Measurements from ENCODE around the gene MAP3K1.
"Not testable (repeated sequence)": the region's sequence is repeated elsewhere in the genome, so short reads cannot be mapped to it uniquely, and the experiment has no call there.

The MAP3K1 gene

DNA sequence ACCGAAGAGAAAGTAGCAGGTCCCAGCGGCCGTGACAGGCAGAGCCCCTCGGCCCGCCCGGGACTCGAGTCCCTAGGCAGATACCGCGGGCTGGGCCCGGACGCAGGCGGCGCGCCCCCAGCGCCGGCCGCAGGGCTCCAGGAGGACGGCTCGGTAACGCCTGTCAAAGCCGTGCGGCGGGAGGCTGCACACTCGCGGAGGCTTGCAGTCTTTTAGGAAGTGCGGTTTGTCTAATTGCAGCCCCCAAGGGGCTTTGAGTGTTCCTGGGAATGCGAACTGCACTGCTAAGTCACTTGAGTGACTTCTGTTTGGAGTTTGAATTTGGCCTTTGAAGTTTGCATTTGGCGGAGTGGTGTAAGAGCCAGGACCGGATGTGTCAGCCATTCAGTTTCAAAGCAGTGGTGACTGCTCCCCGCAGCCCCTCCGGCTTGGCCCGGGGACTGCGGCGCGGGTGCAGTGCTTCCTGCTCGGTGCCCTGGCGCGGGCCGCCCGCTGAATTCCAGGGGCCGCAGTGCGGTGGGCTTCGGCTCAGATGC, 1.3 kb downstream of the MAP3K1 start:
- peak; percentile 67 to 75 (median 69) for DNase-seq

DNA sequence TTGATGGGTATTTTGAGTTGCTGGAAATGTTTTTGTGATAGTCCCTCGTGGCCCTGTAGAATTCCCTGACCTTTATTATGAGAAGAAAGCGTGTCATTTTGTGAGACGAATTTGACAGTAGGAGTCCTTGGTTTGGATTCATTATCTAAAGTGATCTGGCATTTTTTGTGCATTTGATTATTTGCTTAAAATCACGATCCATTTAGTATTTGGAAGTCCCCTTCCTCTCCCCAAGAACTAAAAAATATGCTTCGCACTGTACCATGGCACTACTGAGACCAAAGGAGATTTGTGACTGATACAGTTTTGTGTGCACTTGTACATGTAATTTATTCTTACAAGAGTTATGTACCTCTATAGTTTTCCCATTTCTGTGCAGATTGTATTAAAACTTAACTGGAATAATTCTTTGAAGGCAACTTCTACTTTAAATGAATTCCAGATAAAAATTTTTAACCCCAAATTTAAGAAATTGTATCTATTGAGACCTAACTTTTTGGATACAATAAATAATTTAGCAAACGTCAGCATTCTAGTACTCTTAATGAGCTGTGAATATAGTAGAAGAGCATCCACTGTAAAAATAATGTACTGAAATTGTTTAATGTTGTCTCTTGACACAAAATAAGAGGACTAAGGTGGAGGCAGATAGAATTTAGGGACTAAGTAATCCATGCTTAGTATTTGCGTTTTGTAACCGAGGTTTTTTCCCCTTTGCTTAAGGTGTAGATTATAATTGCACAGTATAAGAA, 2.1 kb downstream of the MAP3K1 start:
- DNase-seq, result peak; percentile 46 to 79 (median 63)

GRCh38 chr5:56818450-56819037, 3.2 kb downstream of the MAP3K1 start:
- DNase-seq, result peak; percentile 67 to 85 (median 83)

- DNase-seq, result peak; percentile 32 to 76 (median 67)
Measured at GRCh38 chr5:56819060-56819881, 3.9 kb downstream of the MAP3K1 start.

DNA sequence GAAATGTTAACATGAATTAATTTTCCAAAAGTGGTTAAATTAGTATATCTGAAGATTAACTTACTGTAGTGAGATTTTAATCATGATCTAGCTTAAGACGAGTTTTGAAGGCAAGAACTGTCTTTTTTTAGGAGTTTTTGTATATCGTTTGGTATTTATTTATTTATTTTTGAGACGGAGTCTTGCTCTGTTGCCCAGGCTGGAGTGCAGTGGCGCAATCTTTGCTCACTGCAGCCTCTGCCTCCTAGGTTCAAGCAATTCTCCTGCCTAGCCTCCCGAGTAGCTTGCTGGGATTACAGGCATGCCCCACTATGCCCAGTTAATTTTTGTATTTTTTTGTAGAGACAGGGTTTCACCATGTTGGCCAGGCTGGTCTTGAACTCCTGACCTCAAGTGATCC, 6.5 kb downstream of the MAP3K1 start:
- DNase-seq, result not testable (repeated sequence)

GRCh38 chr5:56822981-56823380, 7.6 kb downstream of the MAP3K1 start:
- peak; percentile 44 to 47 (median 47) for DNase-seq

DNA sequence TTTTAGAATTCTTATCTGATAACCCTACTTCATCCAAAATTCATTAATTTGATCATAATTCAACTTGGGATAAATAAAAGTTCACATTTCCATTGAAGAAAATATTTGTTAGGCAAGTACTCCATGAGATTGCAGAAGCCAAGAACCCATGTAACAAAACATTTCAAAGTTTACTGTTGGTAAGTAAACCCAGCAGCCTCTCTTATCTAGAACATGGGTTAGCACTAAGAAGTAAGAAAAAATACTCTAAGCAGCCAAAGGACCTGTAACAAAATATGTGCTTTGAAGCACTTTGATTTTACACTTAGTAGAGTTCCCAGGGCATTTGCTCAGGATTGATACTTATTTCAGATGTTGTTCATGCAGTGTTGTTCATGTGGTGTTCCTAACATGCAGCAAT, 8.7 kb downstream of the MAP3K1 start:
- DNase-seq, result no peak

DNA sequence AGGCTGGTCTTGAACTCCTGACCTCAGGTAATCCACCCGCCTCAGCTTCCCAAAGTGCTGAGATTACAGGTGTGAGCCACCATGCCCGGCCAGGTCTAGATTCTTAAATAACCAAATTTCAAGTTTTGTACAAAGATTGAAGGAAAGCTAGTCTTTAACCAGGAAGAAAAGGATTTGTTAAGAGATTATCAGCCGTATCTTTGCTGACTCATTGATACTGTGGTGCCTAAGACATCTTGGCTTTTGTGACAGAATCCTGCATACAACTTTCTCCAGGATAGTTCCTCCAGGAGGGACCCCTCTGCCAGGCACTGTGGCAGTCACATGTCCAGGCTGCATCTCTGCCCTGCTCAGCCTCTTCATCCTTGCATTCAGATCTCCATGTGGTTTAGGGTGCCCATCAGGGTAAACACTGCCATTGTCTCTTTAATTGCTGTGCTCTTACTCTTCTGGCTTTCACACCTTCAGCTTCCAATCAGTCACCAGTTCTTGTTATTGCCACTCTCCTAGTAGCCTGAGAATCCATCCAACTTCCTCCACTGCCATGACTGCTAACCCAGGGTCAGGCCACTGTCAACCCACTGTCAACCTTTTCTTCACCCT, 10.0 kb downstream of the MAP3K1 start:
- DNase-seq, result no peak

GRCh38 chr5:56827049-56827448, 11.7 kb downstream of the MAP3K1 start:
- DNase-seq, result no peak

DNA sequence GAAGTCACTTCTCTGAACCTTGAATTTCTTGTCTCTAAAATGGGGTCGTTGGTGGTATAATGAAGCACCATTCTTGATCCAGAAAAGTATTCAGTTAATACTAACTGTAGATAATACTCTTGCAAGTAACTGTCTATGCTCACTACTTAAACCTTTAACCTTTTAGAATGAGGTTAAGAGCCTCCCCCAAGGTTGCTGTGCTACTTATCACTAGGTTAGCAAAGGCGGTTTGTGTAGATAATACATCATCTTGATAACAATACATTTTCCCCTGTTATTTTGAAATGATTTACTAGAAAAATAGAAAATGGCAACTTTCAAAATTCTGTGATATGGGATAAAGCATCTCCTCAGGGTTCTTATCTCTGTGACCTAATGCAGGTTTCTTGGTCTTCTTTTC, 12.6 kb downstream of the MAP3K1 start:
- no peak for DNase-seq

GRCh38 chr5:56829137-56829908, 14.0 kb downstream of the MAP3K1 start:
- peak in 2 of 3 donors; percentile 33 to 39 for DNase-seq

DNA sequence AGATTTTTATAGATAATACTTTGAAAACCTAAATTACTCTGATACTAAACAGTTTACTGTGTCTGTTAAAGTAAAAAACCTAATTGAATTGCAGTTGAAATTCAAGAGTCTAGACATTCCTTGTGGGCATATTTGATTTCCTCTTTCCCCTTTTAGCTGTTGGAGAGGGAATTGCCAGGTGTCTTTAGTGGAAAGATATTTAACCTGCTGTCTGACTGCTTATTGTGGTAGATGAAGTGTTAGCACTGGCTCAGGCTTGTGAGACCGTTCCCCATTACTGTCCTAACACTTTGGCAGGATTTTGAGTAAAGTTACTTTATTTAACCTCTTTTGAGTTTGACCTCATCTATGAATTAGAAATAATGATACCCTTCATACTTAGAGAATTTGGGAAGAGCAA, 16.4 kb downstream of the MAP3K1 start:
- no peak for DNase-seq

DNA sequence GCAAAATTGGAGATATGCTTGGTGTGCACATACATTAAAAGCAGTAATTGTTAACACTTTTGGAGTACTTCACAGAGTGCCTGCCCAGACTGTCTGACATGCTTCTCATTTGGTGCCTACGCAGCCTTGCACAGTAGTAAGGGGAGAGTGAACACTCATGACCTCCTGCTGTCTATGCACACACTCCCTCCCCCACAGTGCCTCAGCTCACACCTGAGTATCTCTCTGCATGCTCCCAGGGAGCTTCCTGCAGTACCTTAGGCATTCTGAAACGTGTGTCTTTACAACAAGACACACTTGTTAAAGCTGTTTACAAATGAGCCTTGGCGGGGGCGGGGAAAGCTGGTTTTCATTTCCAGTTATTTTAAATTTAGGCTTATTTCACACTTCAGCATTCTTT, 18.0 kb downstream of the MAP3K1 start:
- no peak for DNase-seq

GRCh38 chr5:56837381-56837780, 22.0 kb downstream of the MAP3K1 start:
- peak; percentile 47 to 73 (median 70) for DNase-seq

DNA sequence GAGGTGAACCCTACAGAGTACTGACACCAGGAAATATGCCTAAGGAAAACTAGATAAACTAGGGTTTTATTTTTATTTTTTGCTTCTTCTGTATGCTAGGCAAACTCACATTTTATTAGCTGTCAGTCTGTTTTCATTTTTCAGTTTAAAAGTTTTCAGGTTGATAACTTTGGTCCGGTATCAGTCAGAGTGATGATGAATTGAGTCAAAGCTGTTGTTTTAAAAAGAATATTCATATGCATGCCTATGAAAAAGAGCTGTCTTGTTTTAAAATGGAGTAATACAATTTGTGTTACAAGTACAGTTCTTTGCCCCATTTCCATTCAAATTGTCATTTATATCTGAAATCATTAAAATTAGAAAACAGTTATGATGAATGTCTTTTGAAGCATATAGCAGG, 22.6 kb downstream of the MAP3K1 start:
- DNase-seq, result no peak

DNA sequence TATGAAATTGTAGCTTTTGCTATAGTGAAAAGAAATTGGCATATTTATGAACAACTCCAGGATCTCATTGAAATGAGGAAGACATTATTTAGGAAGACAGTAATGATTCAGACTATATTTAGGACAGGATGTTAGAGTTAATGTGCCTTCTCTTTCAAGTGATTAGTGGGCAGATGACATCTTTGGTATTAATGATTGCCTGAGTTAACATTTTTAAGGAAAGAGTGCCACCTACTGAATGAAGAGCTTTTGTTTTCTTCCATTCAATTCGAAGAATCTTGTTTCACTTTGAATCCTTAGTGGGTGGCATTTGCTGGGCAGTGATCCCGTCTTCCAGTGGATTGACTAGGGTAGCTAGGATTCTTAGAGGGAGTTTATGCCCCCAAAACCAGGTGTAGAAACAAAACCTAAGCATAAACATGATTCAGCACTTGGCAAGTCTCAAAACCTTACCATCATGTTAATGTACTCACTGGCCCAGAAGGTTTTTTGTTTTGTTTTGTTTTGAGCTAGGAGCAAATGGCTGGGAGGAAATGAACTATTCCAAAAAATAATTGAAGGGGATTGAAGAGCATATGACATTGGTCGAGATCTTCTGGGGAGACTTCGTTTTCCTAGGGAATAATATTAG, 23.2 kb downstream of the MAP3K1 start:
- peak; percentile 64 to 86 (median 85) for DNase-seq

DNA sequence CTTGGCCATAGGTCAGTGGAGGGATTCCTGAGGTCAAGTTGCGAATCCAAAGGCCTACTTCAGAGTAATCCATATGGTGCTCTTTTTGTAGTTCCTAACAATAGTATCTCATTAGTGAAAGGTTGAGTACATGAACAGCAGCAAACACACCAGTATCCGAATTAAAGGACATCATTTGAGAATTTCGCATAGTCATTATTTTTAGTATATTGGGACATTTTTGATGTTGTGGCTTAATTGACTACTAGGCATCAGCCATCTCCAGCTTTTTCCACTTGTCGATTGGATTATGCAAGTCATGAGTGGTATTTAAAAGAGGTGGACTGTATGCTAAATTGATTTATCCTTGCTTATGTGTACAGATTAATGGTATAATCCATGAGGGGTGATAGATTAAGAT, 23.7 kb downstream of the MAP3K1 start:
- no peak for DNase-seq

DNA sequence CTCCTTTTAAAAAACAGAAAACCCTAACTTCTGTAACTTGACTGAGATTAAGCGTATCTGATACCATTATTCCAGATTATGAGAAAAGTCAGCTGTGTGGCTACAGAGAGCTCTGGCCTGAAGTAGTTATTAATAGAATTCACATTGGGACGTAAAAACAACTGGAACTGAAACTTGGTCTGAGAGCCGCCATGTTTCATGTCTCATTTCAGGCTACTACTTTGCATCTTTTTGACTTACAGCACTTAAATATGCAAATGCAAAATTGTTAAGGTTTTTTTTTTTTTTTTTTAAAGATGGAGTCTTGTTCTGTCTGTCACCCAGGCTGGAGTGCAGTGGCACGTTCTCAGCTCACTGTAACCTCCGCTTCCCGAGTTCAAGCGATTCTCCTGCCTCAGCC, 25.2 kb downstream of the MAP3K1 start:
- DNase-seq, result peak in 2 of 3 donors; percentile 33 to 47

DNA sequence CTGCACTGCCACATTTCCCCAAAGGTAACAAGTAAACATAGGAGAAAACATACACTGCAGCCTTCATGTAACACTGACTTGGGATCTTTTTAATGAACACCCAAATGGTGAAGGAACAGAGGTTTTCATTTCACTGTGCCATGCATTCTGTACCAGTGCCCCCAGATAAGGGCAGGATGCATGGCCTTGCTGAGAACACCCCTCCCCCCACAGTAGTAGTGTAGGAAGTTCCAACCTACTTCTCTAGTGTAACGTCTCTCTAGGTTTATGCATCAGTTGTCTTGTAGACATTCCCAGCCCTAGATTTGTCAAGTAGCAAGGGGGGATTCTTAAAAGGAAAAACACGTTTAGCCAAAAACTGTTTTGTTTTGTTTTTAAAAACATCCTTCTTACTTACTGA, 29.9 kb downstream of the MAP3K1 start:
- no peak for DNase-seq

DNA sequence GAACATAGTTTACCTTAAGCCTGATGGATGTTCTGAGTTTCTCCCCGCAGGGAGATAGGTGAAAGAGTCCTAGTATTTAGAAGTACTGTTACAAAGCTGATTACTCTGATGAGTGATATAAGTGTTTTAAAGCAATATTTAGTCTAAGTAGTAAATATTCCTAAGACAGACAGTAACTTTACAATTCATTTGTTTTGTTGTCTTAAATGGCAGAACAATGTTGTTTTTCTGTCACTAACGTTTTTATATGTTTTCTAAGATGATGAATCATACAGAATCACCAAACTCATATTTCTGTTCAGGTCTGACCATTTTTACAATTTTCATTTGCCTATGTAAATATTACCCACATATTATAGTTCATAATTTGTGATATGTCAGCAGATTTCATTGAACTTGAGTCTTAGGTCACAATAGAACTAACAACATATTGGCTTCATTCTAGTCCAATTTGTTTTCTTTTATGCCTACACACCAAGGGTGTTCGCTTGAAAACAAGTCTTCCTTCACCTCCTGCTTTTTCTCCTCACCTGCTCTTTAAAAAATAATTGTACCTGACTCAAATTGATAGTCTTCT, 30.6 kb downstream of the MAP3K1 start:
- no peak for DNase-seq

DNA sequence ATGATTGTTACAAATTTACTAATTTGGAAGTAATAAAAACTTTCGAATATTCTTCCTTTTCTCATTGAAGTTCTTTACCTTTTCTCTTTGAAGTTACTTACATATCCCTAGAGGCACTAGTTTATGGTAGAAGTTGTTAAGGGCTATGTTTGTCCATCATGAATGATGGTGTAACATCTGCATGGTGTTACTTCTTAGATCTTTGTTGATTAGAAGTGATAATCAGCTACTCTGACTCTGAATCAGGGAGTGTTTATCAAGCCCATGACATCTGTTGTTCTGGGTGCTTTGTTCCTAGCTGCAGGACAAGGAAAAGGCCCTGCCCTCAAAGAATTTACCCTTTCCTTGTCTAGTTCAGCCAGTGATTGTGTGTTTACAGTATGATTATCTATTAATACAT, 32.9 kb downstream of the MAP3K1 start:
- DNase-seq, result no peak

Data from suppressor macrophage treated with lipopolysaccharide for 1 hour (primary cell).